ENCODE measurements around the gene SSU72. TPM values are rescaled to one million over a fixed set of nuclear protein-coding genes. Genes with fewer than 3 reads are reported as not detected.
A peak's percentile ranks its signal among the peaks of the same experiment; 100 is the strongest.
"Not testable (repeated sequence)": the region's sequence is repeated elsewhere in the genome, so short reads cannot be mapped to it uniquely, and the experiment has no call there.

SSU72 gene
- total RNA-seq, 4 donors from 2014 or later: 102 to 115 (median 109) TPM

- 0% methylated on average over 2 of the region's 99 CpGs for WGBS
- peak within 1 kb of the TSS; percentile 87 for H3K4me3 ChIP-seq
- peaks cover 5% of the 10 kb centered on the region for H3K36me3 ChIP-seq
- DNase-seq (ENCODE audit: low spot score in 2 of 2): peak; percentile 99
- H3K27me3 ChIP-seq: no peaks in the 10 kb centered on the region
- H3K9me3 ChIP-seq: no peaks in the 10 kb centered on the region
- TF ChIP-seq POLR2AphosphoS5 (IDR thresholded peaks at IDR 0.05): peak; percentile 1 to 98 (median 96)
- TF ChIP-seq EP300 (IDR thresholded peaks at IDR 0.05): no peak
- TF ChIP-seq CTCF (IDR thresholded peaks at IDR 0.05): no peak
- TF ChIP-seq POLR2A (IDR thresholded peaks at IDR 0.05): peak in 1 of 2 donors; percentile 19
- H3K4me1 ChIP-seq: peaks cover 16% of the 10 kb centered on the region
- H3K27ac ChIP-seq: peak within 1 kb of the TSS; percentile 88
Observed at GRCh38 chr1:1511533-1512285, 63.0 kb downstream of the SSU72 start, which contains the start of gene ATAD3A. Gene ATAD3A (plus strand): TSS chr1:1512162. CDS start chr1:1512269, 107 bp downstream.

GRCh38 chr1:1510912-1511532, 63.6 kb downstream of the SSU72 start:
- Histone ChIP-seq H3K36me3 (no peaks in the 10 kb centered on the region), H3K27me3 (no peaks in the 10 kb centered on the region), H3K9me3 (no peaks in the 10 kb centered on the region), H3K4me3 (peak overlapping the region; percentile 87), H3K4me1 (peaks cover 20% of the 10 kb centered on the region), H3K27ac (peak overlapping the region; percentile 88)
- no peak for TF ChIP-seq POLR2A (IDR thresholded peaks at IDR 0.05)
- no peak for TF ChIP-seq POLR2AphosphoS5 (IDR thresholded peaks at IDR 0.05)
- no peak for TF ChIP-seq CTCF (IDR thresholded peaks at IDR 0.05)
- TF ChIP-seq EP300 (IDR thresholded peaks at IDR 0.05): no peak
- 17% methylated on average over 14 of the region's 17 CpGs for WGBS
- no peak for DNase-seq (ENCODE audit: low spot score in 2 of 2)

GRCh38 chr1:1509465-1509850, 65.2 kb downstream of the SSU72 start:
- WGBS: 100% methylated on average over 3 of the region's 21 CpGs
- not testable (repeated sequence) for H3K27me3 ChIP-seq; H3K9me3 ChIP-seq; H3K4me3 ChIP-seq; DNase-seq (ENCODE audit: low spot score in 2 of 2); H3K27ac ChIP-seq; H3K36me3 ChIP-seq
- peaks cover 28% of the 10 kb centered on the region for H3K4me1 ChIP-seq

DNA sequence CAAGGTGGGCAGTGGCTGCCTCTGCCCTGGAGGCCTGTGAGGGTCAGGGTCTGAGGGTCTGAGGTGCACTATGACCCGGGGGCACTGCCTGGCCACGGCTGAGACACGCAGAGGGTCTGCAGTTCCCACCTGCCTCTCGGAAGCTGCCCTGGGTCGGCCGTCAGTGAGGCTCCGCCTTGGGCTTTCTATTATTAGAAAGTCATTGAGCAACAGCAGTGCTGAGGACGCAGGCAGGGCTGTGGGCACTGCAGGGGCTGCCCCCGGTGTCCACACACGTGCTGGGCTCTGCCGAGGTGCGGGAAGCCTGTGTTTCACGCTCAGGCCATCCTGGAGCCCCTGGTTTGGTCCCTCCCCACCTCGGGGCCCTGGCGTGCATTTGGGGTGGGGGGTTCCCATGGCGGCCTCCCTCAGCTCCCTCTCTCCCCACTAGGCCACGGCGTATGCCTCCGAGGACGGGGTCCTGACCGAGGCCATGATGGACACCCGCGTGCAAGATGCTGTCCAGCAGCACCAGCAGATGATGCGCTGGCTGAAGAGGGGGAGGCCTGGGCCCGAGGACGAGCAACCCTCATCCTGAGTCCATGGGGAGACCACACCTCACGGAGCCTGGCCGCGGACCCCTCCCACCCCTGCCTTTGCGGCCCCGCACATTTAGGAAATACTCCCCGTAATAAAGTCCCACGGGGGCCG, 65.7 kb downstream of the SSU72 start:
- not testable (repeated sequence) for H3K27ac ChIP-seq; H3K36me3 ChIP-seq; H3K27me3 ChIP-seq; H3K4me3 ChIP-seq; H3K9me3 ChIP-seq; DNase-seq (ENCODE audit: low spot score in 2 of 2)
- peaks cover 29% of the 10 kb centered on the region for H3K4me1 ChIP-seq
- WGBS: 66% methylated on average over 8 of the region's 34 CpGs

DNA sequence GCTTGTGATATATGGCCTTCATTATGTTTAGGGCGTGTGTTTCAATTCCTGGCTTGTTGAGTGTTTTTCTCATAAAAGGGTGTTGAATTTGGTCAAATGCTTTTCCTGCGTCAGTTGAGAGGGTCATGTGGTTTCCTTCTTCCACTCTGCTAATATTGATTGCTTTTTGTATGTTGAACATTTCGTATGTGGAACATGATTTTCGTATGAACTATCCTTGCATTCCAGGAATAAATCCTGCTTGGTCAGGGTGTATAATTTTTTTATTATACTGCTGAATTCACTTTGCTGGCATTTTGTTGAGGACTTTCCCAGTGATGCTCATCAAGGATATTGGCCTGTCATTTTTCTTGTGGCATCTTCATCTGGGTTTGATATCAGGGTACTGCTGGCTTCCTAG, 67.4 kb downstream of the SSU72 start:
- TF ChIP-seq POLR2AphosphoS5 (IDR thresholded peaks at IDR 0.05) (no peak), CTCF (IDR thresholded peaks at IDR 0.05) (no peak), POLR2A (IDR thresholded peaks at IDR 0.05) (no peak), EP300 (IDR thresholded peaks at IDR 0.05) (no peak)
- no peak for DNase-seq (ENCODE audit: low spot score in 2 of 2)
- no peaks in the 10 kb centered on the region for H3K9me3 ChIP-seq
- no peak overlapping the region for H3K27ac ChIP-seq
- 95% methylated on average over 4 of the region's 4 CpGs for WGBS
- no peak overlapping the region for H3K4me3 ChIP-seq
- H3K4me1 ChIP-seq: peaks cover 21% of the 10 kb centered on the region
- no peaks in the 10 kb centered on the region for H3K27me3 ChIP-seq
- H3K36me3 ChIP-seq: no peaks in the 10 kb centered on the region

GRCh38 chr1:1505801-1506200, 68.9 kb downstream of the SSU72 start:
- not testable (repeated sequence) for H3K36me3 ChIP-seq

More at GRCh38 chr1:1505801-1506200, 68.9 kb downstream of the SSU72 start:
- 66% methylated on average over 5 of the region's 5 CpGs for WGBS
- not testable (repeated sequence) for H3K9me3 ChIP-seq; DNase-seq (ENCODE audit: low spot score in 2 of 2); H3K4me3 ChIP-seq; H3K27me3 ChIP-seq
- H3K27ac ChIP-seq: peak overlapping the region; percentile 76
- H3K4me1 ChIP-seq: peaks cover 15% of the 10 kb centered on the region
